PC-3 (cell line): ENCODE measurements around the gene AMMECR1.

Experiments used
- CTCF ChIP-seq: fragments of 300-600 bp; sonication (generic); conservative IDR thresholded peaks from 2 replicates; pipeline ENCODE4 v1.5.1; 2017; ENCODE audit warnings: antibody characterized with exemption, low read depth, mild to moderate bottlenecking, low read length
- EZH2 ChIP-seq: fragments of 300-600 bp; sonication (generic); IDR thresholded peaks from one replicate; pipeline ENCODE4 v1.6.1; 2017; ENCODE audit warnings: antibody characterized with exemption, mild to moderate bottlenecking, low read length; ENCODE audit not compliant: unreplicated experiment
- EZH2phosphoT487 ChIP-seq: fragments of 300-600 bp; sonication (generic); IDR thresholded peaks from 2 replicates; pipeline ENCODE4 v1.6.1; 2018; ENCODE audit warnings: mild to moderate bottlenecking, antibody characterized with exemption, low read length, borderline replicate concordance

GRCh38 chrX:110251526-110251925 is 66.4 kb downstream of the AMMECR1 start:
- no peak for TF ChIP-seq CTCF
- TF ChIP-seq EZH2, result no peak
- TF ChIP-seq EZH2phosphoT487, result no peak
